Activated T-cell treated with anti-CD3 and anti-CD28 coated beads, Interleukin-2, amount 50 U/mL, for 72 hours (primary cell): ENCODE measurements around the gene RDH8. TPM values are rescaled to one million over a fixed set of nuclear protein-coding genes. Genes with fewer than 3 reads are reported as not detected.

Experiments used
- ATAC-seq, 2 donors: fragments of 150-1000 bp; cut with Tn5 transposase; replicated peaks in 1 of 2; 2 replicates each; pipeline ENCODE4 v1.10.0; 2021; ENCODE audit warnings: moderate library complexity in 2 of 2, mild to moderate bottlenecking in 1 of 2
- DNase-seq, 2 donors: peaks; one replicate each; pipeline ENCODE4 v3.0.0; 2021 to 2022; ENCODE audit warnings: mixed read lengths in 1 of 2
- H3K27ac Mint-ChIP-seq: one replicate; pipeline ENCODE4 v1.8.0; 2022; ENCODE audit warnings: mild to moderate bottlenecking, moderate library complexity, mixed read lengths
- H3K27me3 Mint-ChIP-seq: one replicate; pipeline ENCODE4 v1.8.0; 2022; ENCODE audit warnings: low read depth, mixed read lengths
- H3K36me3 Mint-ChIP-seq, 2 donors: one replicate each; pipeline ENCODE4 v1.8.0; 2022; ENCODE audit warnings: mixed read lengths in 2 of 2, mild to moderate bottlenecking in 1 of 2; ENCODE audit not compliant: insufficient read depth in 2 of 2
- H3K4me1 Mint-ChIP-seq: one replicate; pipeline ENCODE4 v1.8.0; 2022; ENCODE audit warnings: low read depth, mixed read lengths
- H3K4me3 Mint-ChIP-seq, 2 donors: one replicate each; pipeline ENCODE4 v1.8.0; 2022; ENCODE audit warnings: mild to moderate bottlenecking in 2 of 2, mixed read lengths in 2 of 2, moderate library complexity in 2 of 2
- H3K9me3 Mint-ChIP-seq, 2 donors: one replicate each; pipeline ENCODE4 v1.8.0; 2022; ENCODE audit warnings: mixed read lengths in 2 of 2
- total RNA-seq, 2 donors: library from RNA; stranded (reverse); gene quantifications; one replicate each; pipeline ENCODE4 v1.2.3, GENCODE V29; 2022

Gene RDH8
- total RNA-seq, 2 donors from 2014 or later, result not detected

GRCh38 chr19:10069046-10069445, 55.8 kb downstream of the RDH8 start:
- Mint-ChIP-seq H3K4me3 (no peak overlapping the region), H3K27ac (no peak overlapping the region), H3K27me3 (peaks cover under 1% of the 10 kb centered on the region), H3K9me3 (peaks cover 0 to under 1% of the 10 kb centered on the region in 2 donors), H3K36me3 (peaks cover 2 to 3% of the 10 kb centered on the region in 2 donors), H3K4me1 (peaks cover 4% of the 10 kb centered on the region)
- DNase-seq, result no peak
- no peak for ATAC-seq

- peaks cover 0 to 3% of the 10 kb centered on the region in 2 donors for H3K9me3 Mint-ChIP-seq
- no peak overlapping the region for H3K4me3 Mint-ChIP-seq
- peaks cover 4% of the 10 kb centered on the region for H3K4me1 Mint-ChIP-seq
- H3K27ac Mint-ChIP-seq, result no peak overlapping the region
- H3K36me3 Mint-ChIP-seq, result peaks cover 2 to 3% of the 10 kb centered on the region in 2 donors
- no peaks in the 10 kb centered on the region for H3K27me3 Mint-ChIP-seq
- DNase-seq (no peak), ATAC-seq (no peak)
Measured at GRCh38 chr19:10070730-10071446, 57.6 kb downstream of the RDH8 start.

Other genes with a start within 250 kb of the RDH8 start
- 10 to 100 TPM in 1 of 2 donors, 1 to 10 TPM in 1; 7.7 to 10.5 TPM for gene ZNF846, start 244.7 kb upstream of the RDH8 start, total RNA-seq
- gene FBXL12, start 194.4 kb upstream of the RDH8 start, total RNA-seq, result 10 to 100 TPM; 34.1 to 36.9 TPM
- 100 to 1,000 TPM; 167 to 171 TPM for gene UBL5, start 185.6 kb upstream of the RDH8 start, total RNA-seq
- 10 to 100 TPM; 71.4 to 78.0 TPM for gene PIN1, start 178.2 kb upstream of the RDH8 start, total RNA-seq
- gene OLFM2, start 77.0 kb upstream of the RDH8 start, total RNA-seq, result 1 to 10 TPM; 1.1 to 1.2 TPM
- gene COL5A3, start 3.0 kb upstream of the RDH8 start, total RNA-seq, result 1 to 10 TPM; 1.1 to 5.0 TPM
- 10 to 100 TPM; 55.0 to 70.4 TPM for gene SHFL, start 72.8 kb downstream of the RDH8 start, total RNA-seq
- 10 to 100 TPM; 13.2 to 17.6 TPM for gene ANGPTL6, start 89.2 kb downstream of the RDH8 start, total RNA-seq
- gene PPAN, start 92.9 kb downstream of the RDH8 start, total RNA-seq, result 100 to 1,000 TPM; 106 to 117 TPM
- 10 to 100 TPM; 65.4 to 73.9 TPM for gene P2RY11, start 98.2 kb downstream of the RDH8 start, total RNA-seq
- 100 to 1,000 TPM; 277 to 278 TPM for gene EIF3G, start 106.4 kb downstream of the RDH8 start, total RNA-seq
- 100 to 1,000 TPM; 294 to 304 TPM for gene DNMT1, start 181.5 kb downstream of the RDH8 start, total RNA-seq
- 10 to 100 TPM; 11.5 to 11.6 TPM for gene S1PR2, start 217.8 kb downstream of the RDH8 start, total RNA-seq
- 10 to 100 TPM; 83.2 to 93.6 TPM for gene MRPL4, start 238.7 kb downstream of the RDH8 start, total RNA-seq